Spinal cord (tissue), 10 donors: ENCODE data around the gene CD244. TPM values are rescaled to one million over a fixed set of nuclear protein-coding genes. Genes with fewer than 3 reads are reported as not detected.
"Not testable (repeated sequence)": the region's sequence is repeated elsewhere in the genome, so short reads cannot be mapped to it uniquely, and the experiment has no call there.

ENCODE experiments used
- DNase-seq, 6 donors: peaks; one replicate each; pipeline versions ENCODE4 v3.0.0 to v3.0.0-alpha.2; 2013 to 2015; ENCODE audit warnings: low spot score in 6 of 6, low read depth in 4 of 6
- H3K27ac ChIP-seq: one replicate; pipeline ENCODE4 v1.5.1; 2013; ENCODE audit warnings: low read depth, low read length, control low read depth
- H3K27me3 ChIP-seq: one replicate; pipeline ENCODE4 v1.6.1; 2013; ENCODE audit warnings: low read length; ENCODE audit not compliant: control insufficient read depth, insufficient read depth
- H3K36me3 ChIP-seq: one replicate; pipeline ENCODE4 v1.6.1; 2013; ENCODE audit warnings: low read length; ENCODE audit not compliant: control insufficient read depth, insufficient read depth
- H3K4me1 ChIP-seq: one replicate; pipeline ENCODE4 v1.6.1; 2013; ENCODE audit warnings: low read length; ENCODE audit not compliant: control insufficient read depth, insufficient read depth
- H3K4me3 ChIP-seq: one replicate; pipeline ENCODE4 v1.5.1; 2013; ENCODE audit warnings: low read depth, low read length, control low read depth
- H3K9me3 ChIP-seq: one replicate; pipeline ENCODE4 v1.6.1; 2013; ENCODE audit warnings: low read length; ENCODE audit not compliant: control insufficient read depth, insufficient read depth
- WGBS: methylation state at CpG from one replicate; pipeline ENCODE4 v1.1.5; 2013; ENCODE audit warnings: missing lambda C conversion rate; ENCODE audit not compliant: insufficient coverage; 5-methylcytosine and 5-hydroxymethylcytosine counted together
- polyA plus RNA-seq, 2 donors: library from polyadenylated mRNA; unstranded; fragments of 120-200 nt; gene quantifications; one replicate each; pipeline ENCODE4 v1.2.1, GENCODE V29; 2013; ENCODE audit not compliant: insufficient read length in 2 of 2
- total RNA-seq, 2 donors: library from RNA; depleted of rRNA in 1 of 2; stranded (reverse); fragments of 120-200 nt in 1 of 2; fragments of >200 nt in 1 of 2; gene quantifications; one replicate each; pipeline versions ENCODE4 v1.2.3 to v1.2.4, GENCODE V29; 2013 to 2014
- donor health status: healthy.

The CD244 gene
- total and polyA plus RNA-seq, 4 donors: 0.11 to 0.69 TPM; not detected in 2

- 81% methylated on average over 4 of the region's 7 CpGs for WGBS
- not testable (repeated sequence) for H3K4me1 ChIP-seq, DNase-seq, H3K27ac ChIP-seq, H3K27me3 ChIP-seq, H3K9me3 ChIP-seq, H3K36me3 ChIP-seq, H3K4me3 ChIP-seq
These were observed 18.6 kb upstream of the CD244 start for GRCh38 chr1:160881264-160881663.

- Histone ChIP-seq H3K4me3 (no peak overlapping the region), H3K27me3 (no peaks in the 10 kb centered on the region), H3K36me3 (no peaks in the 10 kb centered on the region), H3K4me1 (no peaks in the 10 kb centered on the region), H3K9me3 (no peaks in the 10 kb centered on the region), H3K27ac (no peak overlapping the region)
- 100% methylated on average over 1 of the region's 3 CpGs for WGBS
- no peak for DNase-seq
These were observed 17.5 kb upstream of the CD244 start for GRCh38 chr1:160880216-160880615.

GRCh38 chr1:160879056-160879455 lies 16.4 kb upstream of the CD244 start:
- 70% methylated on average over 8 of the region's 8 CpGs for WGBS
- Histone ChIP-seq H3K4me3 (no peak overlapping the region), H3K4me1 (no peaks in the 10 kb centered on the region), H3K27ac (no peak overlapping the region), H3K27me3 (no peaks in the 10 kb centered on the region), H3K36me3 (no peaks in the 10 kb centered on the region), H3K9me3 (no peaks in the 10 kb centered on the region)
- DNase-seq: no peak

- no peak for DNase-seq
- H3K9me3 ChIP-seq: peaks cover 1% of the 10 kb centered on the region
- H3K4me3 ChIP-seq: no peak overlapping the region
- no peaks in the 10 kb centered on the region for H3K36me3 ChIP-seq
- H3K27me3 ChIP-seq: no peaks in the 10 kb centered on the region
- H3K27ac ChIP-seq: no peak overlapping the region
- H3K4me1 ChIP-seq: no peaks in the 10 kb centered on the region
These were observed 14.5 kb upstream of the CD244 start for GRCh38 chr1:160877221-160877620.

- WGBS: 97% methylated on average over 5 of the region's 5 CpGs
- DNase-seq: no peak
- Histone ChIP-seq H3K36me3 (no peaks in the 10 kb centered on the region), H3K27me3 (no peaks in the 10 kb centered on the region), H3K4me3 (no peak overlapping the region), H3K9me3 (peaks cover 1% of the 10 kb centered on the region), H3K4me1 (no peaks in the 10 kb centered on the region), H3K27ac (no peak overlapping the region)
These were observed 13.6 kb upstream of the CD244 start for GRCh38 chr1:160876311-160876710.

DNA sequence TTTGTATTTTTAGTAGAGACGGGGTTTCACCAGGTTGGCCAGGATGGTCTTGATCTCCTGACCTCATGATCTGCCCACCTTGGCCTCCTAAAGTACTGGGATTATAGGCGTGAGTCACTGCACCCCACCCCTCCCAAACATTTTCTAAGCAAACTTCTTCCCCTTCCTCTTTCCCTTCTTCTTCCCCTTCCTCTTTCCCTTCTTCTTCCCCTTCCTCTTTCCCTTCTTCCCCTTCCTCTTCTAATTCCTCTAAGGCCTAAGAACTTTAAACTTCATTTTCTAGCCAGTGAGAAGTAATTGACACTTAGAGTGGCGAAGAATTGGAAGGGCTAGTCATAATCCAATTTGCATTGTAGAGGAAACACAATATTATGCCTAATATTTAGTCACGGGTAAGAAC lies 12.9 kb upstream of the CD244 start:
- not testable (repeated sequence) for H3K9me3 ChIP-seq, H3K27ac ChIP-seq, H3K4me1 ChIP-seq, DNase-seq, H3K27me3 ChIP-seq, H3K4me3 ChIP-seq, H3K36me3 ChIP-seq
- WGBS: 100% methylated on average over 1 of the region's 4 CpGs

GRCh38 chr1:160874935-160875334 lies 12.2 kb upstream of the CD244 start:
- no peak for DNase-seq
- Histone ChIP-seq H3K9me3 (peaks cover 1% of the 10 kb centered on the region), H3K27me3 (no peaks in the 10 kb centered on the region), H3K4me3 (no peak overlapping the region), H3K36me3 (no peaks in the 10 kb centered on the region), H3K27ac (no peak overlapping the region), H3K4me1 (no peaks in the 10 kb centered on the region)
- WGBS: no CpG with 5 or more reads among the region's 3 CpGs

- Histone ChIP-seq H3K36me3 (no peaks in the 10 kb centered on the region), H3K4me1 (no peaks in the 10 kb centered on the region), H3K27me3 (no peaks in the 10 kb centered on the region), H3K27ac (no peak overlapping the region), H3K4me3 (no peak overlapping the region), H3K9me3 (no peaks in the 10 kb centered on the region)
- DNase-seq: no peak
- WGBS: 86% methylated on average over 1 of the region's 3 CpGs
These were observed 5.5 kb upstream of the CD244 start for GRCh38 chr1:160868141-160868540.

- H3K27ac ChIP-seq, H3K4me3 ChIP-seq, DNase-seq, H3K27me3 ChIP-seq, H3K4me1 ChIP-seq, H3K9me3 ChIP-seq, H3K36me3 ChIP-seq: not testable (repeated sequence)
- 83% methylated on average over 1 of the region's 4 CpGs for WGBS
These were observed 5.0 kb upstream of the CD244 start for GRCh38 chr1:160867651-160868050.

- DNase-seq: peak in 1 of 6 donors; percentile 16
- WGBS: no CpG with 5 or more reads among the region's 6 CpGs
- Histone ChIP-seq H3K27me3 (no peaks in the 10 kb centered on the region), H3K4me3 (no peak overlapping the region), H3K4me1 (peaks cover 4% of the 10 kb centered on the region), H3K36me3 (no peaks in the 10 kb centered on the region), H3K27ac (no peak overlapping the region), H3K9me3 (no peaks in the 10 kb centered on the region)
These were observed 4.1 kb upstream of the CD244 start for GRCh38 chr1:160866695-160867260.
